Glomerular visceral epithelial cell (primary cell): ENCODE data around the gene ABCG1.

Source experiments
- DNase-seq: peaks from one replicate; pipeline ENCODE4 v3.0.0-alpha.2; 2016; ENCODE audit errors: extremely low spot score

The ABCG1 gene

DNA sequence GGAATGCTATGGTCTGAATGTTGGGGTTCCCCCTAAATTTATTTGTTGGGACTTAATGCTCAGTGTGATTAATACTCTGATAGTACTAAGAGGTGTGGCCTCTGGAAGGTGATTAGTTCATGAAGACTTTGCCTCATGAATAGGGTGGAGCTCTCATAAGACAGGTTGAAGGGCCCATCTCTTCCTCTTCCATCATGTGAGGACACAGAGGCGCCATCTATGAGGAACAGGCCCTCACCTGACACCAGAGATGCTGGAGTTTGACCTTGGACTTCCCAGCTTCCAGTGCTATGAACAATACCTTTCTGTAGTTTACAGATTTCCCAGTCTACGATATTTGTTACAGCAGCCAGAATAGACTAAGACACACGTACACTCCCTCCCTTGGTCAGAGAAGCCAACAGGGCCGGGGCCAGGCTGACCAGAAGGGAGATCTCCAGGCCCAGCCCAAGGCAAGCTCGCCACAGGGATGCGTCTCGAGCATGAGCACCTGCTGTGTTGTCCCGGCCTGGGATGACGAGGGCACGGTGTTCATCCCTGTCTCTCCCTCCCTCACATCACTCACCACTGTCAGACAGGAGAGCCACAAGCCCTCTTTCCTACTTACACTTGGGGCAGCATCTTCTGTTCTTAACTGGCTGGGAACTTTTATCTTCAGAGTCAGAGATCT lies 4.7 kb upstream of the ABCG1 start:
- DNase-seq: no peak

DNA sequence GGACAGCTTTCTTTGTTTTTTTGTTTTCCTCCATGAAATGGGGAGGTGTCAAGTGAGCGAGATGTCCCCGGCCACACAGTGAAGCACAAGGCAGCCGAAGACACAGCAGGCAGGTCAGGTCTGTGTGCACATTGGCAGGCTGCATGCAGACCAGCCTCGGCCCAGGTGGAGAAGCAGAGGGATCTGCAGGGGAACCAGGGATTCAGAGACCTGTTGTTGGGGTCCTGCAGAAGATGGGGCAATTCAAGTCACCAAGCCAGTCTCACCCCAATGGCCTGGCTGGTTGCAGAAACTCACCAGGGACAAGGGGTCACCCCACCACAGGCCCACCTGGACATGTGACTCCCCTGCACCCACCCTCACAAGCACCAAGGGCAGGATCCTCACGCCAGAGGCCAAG lies 4.0 kb upstream of the ABCG1 start:
- DNase-seq: no peak

DNA sequence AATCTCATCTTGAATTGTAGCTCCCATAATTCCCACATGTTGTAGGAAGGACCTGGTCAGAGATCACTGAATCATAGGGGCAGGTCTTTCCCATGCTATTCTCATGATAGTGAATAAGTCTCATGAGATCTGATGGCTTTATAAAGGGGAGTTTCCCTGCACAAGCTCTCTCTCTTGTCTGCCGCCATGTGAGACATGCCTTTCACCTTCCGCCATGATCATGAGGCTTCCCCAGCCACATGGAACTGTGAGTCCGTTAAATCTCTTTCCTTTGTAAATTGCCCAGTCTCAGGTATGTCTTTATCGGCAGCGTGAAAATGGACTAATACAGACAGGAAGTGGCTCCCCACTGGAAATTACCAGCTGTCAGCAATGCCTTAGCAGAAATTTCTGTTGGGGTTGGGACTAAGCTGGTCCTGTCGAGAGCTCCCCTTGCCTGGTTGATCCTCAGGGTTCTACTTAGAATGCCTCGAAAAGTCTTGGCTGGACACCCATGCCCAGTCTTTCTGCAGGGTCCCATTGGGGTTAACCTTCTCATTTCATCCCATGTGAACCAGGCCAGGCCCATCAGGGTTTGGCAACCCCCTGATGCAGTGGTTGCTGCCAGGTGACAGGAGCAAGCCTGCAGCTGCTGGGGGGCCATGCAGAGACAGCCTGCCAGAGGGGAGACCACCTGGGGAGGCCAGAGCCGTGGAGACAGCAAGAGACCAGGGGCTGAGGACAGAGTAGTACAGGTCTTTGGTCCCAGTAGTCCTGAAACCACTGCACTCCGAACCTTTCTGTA lies 2.8 kb upstream of the ABCG1 start:
- no peak for DNase-seq

DNA sequence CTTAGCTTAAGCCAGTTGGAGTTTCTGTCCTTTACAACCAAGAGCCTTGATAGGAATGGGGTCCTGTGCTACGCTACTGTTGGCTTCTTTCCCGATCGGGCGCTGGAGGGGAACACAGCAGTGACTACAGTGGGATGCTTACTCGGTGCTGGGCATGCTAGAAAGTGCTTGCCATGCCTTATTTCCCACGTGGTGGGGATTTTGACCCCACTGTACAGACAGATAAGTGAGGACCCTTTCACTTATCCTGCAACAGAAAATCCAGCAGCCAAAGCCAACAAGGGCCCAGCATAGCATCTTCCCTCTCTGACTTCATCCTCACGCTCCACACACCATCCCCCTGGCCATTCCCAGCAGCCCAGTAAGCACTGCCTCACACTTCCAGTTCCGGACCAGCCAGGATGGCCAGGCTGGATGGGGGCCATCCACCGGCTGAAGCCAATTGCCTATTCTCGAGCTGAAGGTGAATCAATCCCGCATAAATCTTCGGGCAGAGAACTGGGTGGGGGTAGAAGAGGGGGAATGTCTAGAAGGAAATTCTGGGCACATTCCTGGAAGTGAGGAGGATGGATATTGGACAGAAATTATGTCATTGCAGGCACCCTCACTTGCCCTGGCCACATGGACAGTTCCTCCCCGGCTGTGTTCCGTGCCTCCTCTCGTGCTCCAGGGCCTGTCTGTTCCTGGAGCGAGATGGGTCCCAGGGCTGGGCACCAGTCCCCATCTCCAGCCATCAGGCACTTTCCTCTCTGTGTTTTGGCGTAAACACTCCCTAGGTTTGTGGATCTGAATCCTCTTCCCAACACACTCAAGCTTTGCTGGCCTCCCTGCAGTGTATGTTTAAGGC lies 2.0 kb upstream of the ABCG1 start:
- no peak for DNase-seq

DNA sequence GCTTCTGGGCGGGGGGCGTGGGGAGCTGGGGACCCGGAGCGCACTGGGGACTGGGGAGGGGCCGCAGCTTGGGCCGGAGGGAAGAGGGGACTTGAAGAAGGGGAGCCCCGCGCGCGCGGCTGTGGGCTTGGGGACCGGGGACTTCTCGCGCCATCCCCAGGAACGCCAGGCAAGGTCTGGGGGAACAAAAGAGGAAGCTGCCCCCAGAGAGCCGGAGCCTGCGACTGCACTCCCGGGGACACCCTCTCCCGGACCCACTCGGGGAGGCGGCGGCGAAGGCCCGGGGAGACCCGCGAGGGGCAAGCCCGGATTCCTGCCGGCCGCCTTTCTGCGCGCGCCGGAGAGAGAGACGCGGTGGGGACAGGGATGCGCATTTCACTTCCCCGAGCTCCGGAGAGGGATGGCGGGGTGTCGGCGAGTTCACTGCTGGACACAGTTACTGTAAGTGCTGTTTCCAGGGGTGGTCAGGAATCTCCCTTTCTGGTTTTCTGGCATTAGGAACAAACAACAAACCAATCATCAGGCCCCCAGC lies 732 bp downstream of the ABCG1 start:
- DNase-seq: no peak

DNA sequence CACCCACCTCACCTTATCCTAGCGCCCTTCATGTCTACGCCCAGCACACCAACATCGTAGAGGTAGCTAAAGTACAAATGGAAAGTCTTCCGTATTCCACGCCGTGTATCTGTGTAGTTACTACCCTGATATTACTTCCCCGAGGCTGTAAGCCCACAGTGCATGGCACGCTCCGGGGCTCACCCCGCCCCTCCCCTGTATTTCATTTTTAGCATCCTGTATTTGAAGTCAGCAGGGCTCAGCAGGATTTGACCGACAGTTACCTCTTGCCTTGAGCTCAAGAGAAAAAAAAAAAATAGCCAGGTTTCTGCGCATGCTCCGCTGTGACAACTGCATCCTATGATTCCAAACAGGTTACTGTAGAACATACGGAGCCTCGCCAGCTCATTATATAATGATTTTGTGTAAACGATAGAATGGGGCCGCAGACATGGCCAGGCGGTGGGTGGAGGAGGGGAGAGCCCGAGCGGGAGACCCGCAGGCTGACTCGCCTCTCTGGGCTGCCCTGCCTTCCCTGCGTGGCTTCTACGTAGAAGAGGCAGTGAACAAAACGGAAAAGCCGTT lies 1.3 kb downstream of the ABCG1 start:
- DNase-seq: peak; percentile 20

DNA sequence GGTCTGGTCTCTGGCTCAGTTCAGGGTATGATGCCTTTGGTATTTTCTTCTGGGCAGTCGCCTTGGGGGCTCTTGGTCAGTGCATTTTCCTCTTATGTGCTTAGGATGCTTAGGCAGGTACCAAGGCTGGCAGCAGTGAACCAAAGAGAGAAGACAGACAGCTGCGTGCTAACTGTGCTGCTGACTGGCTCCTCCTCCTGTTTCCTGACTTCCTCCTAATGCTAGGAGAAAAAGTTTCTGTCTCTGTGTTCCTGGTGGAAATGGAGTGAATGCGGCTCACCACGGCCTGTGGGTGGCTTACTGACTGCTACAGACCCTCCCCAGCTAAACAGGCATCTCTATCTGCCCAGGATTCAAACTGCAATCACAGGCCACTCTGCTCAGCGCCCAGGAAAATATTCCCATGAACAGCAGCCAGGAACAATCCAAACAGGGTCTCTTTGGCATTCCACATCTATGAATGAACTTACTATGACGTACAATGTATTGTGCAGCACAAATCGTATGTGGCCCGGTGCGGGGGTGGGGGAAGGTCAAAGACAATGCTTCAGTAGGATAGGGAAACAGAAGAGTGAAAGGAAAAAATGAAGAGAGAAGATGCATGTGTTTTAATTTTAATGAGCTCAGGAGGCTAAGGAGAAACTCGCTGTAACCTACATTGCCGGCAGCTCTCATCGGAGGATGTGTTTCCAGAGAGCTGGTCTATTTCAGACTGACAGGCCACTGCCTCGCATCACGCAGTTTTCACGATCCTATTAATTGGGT lies 2.8 kb downstream of the ABCG1 start:
- no peak for DNase-seq

DNA sequence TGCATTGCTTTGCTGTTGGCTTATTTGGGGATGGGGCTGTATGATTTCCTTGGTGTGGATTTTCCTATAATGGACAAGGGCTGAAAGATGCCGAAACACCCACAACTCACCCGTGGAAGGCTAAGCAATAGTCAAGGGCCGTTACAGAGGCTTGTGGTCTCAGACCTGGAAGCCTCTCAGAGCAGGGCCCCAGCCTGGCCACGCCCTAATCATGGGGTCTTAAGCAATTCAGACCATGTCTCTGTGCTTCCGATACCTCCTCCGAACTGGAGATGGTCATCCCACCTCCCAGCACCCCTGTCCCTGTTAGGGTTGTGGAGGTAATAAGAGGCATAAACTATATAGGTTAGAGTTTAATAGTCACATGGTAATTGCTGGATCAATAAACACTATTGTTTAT lies 3.4 kb downstream of the ABCG1 start:
- DNase-seq: no peak

DNA sequence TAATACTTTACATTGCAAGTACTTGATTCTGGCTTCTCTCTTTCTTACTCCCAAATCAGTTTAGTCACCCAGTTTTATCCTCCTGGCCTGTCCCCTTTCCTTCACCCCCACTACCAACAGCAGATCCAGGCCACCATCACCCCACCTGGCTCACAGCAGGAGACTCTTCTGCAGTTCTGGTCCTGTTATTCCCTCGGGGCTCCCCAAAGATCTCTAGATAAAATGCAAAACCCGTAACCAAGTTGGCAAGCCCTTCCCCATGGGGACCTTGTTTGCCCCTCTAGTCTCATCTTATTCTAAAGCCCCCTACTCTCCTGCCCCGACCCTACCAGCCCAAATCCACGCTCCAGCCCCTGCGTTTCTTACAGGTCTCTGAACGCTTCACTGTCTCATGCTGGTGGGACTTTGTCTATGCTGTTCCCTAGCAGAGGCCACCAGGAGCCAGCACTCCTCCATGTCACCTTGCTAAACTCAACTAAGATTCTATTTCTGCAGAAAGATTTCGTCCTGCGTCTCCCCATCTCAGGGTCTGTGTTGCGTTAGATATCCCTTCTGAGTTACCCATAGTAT lies 4.0 kb downstream of the ABCG1 start:
- DNase-seq: no peak

DNA sequence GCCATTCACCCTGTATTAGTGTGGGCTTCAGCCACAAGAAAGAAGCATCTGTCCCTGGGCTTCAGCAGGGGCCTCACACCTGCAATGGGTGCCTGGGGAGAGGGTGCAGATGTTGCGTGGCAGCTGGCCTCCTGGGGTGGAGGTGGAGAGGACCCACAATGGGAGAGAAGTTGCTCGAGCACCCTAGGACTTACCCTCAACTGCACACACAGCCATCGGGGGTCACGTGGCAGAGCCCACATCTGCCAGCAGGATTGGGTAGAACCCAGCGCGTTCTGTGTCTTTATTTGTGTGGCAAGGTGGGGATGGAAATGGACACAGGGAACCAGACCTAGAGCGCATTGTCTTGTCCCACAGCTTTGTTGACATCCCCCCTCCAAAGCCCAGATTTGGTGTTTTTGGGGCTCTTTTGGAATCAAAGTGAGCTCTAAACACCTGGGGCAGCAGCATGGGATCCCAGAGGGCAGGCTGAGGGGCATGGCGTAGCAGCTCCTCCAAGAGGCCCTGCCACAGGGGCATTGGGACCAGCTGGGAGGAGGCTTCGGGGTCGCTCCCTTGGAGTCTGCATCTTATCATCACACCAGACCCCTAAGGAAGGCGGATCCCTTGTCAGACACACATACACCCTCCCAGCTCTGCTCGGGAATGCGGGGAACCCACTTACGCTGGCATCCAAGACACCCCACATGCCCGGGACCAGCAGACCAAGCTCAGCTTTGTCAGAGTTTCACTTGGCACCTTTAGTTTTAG lies 5.1 kb downstream of the ABCG1 start:
- DNase-seq: no peak

DNA sequence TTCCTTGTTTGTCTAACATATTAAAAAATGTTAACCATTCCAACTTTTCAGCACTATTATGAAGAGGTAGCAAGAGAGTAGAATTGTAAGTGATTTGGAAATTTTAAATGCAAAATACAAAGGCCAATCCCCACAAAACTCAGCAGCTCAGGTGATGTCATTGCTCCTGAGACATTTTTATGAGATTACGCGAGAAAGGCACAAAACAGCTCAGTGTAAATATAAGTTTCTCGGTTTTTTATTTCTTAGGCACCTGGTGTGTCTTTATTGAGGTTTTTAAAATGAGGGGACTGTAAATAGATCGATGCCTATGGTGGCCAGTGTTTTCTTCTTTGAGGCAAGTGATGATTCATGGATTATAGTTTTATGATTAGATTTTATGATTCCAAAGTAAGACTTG lies 6.1 kb downstream of the ABCG1 start:
- DNase-seq: no peak

DNA sequence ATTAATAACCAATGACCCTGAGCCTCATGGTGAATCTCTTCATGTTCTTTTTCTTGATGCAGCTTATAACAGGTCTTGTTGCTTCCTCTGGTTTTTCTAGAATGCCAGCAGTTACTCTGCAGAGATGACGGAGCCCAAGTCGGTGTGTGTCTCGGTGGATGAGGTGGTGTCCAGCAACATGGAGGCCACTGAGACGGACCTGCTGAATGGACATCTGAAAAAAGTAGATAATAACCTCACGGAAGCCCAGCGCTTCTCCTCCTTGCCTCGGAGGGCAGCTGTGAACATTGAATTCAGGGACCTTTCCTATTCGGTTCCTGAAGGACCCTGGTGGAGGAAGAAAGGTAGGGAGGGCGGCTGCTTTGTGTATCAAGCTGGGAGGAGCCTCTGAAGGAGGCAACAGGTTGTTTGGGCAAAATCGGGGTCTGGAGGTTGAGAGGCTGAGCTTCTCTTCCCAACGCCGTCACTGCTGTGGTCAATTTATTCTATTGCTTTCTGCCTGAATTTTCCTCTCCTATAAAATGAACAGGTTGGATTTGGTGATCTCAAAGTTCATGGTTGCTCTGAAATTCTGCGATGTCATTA lies 6.7 kb downstream of the ABCG1 start:
- DNase-seq: no peak

DNA sequence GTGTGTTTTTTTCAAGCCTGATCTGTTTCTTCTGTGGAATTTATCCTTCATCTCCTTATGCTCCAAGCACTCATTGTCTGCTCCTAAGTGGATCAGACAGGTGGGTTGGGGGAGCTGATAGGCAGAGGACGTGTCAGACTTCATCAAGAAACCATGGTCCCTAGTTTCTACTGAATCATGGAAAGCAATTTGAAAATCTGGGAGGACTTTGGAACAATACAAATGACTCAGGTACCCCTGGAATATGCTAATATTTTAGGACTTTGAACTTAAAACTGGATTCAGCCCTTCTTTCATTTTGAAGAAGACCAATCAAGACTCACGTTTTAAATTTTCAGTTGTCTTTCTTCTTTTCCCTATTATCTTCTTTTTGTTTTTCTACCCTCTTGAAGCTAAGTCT lies 7.7 kb downstream of the ABCG1 start:
- DNase-seq: no peak

DNA sequence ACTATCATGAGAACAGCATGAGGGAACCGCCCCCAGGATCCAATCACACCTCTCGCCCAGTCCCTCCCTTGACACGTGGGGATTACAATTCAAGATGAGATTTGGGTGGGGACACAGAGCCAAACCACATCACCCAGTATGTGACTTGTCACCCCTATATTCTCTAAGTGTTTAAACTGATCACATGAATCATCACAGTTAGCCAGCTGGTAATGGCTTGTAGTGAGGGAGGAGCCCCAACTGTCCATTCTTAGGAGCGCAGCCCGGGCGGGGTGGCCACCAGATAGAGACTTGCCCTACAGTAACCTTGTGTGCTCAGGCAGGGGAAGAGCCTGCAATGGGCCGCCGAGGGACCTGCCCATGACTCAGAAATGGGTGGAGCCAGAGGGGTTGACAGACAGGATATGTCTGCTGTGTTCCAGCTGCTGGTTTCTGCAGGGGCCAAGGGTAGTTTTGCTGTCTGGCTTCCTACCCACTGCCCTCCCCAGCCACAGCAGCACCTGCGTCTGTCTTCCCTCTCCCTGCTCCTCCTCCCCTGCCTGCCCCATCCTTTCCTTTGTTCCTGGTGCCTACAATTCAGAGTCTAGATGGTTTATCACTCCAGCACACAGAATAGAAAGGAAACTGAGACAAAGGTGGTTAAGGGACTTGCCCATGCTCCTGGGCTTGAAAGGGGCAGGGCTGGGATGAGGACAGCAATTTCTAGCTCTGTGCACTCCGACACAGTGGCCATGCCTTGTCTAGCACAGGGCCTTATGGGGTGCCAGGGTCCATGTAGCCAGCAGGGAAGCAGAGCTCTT lies 9.2 kb downstream of the ABCG1 start:
- peak; percentile 70 for DNase-seq

DNA sequence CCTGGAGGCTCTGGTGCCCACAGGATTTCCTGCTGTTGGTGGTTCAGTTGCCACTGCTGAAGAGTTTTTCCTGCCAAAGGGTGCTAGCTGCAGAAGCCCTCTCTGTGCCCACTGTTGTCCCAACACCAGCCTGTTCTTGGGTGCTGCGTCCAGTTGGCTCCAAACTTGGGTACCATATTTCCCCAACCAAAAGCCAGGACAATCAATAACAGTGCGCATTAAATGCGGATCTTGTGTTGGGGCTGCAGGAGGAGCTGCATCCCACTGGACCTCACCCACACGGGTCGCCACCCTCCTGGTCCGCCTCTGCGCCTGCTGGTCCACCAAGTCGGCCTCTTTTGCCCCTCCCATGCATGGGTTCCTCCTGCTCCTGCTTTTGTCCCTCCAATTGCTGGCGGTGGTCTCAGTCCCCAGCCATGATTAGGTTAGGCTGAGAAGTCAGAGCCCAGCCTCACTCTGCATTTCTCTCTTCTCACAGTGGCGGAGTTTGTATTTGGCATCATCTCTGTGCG lies 9.8 kb downstream of the ABCG1 start:
- no peak for DNase-seq

DNA sequence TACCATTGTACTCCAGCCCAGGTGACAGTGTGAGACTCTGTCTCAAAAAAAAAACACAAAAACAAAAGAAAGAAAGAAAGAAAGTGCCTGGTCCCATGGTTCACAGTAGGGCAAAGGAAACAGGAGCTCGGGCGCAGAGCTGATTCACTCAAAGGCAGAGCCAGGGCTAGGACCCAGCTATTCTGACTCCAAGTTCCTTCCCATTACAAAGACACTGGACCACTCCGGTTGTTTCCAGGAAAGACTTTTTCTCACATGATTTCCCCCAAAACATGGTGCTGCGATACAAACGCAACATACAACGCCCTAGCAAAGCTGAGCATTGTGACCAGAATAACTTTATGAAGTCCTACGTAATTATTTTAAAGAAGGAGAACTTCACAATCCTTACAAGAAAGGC lies 10.7 kb downstream of the ABCG1 start:
- no peak for DNase-seq

DNA sequence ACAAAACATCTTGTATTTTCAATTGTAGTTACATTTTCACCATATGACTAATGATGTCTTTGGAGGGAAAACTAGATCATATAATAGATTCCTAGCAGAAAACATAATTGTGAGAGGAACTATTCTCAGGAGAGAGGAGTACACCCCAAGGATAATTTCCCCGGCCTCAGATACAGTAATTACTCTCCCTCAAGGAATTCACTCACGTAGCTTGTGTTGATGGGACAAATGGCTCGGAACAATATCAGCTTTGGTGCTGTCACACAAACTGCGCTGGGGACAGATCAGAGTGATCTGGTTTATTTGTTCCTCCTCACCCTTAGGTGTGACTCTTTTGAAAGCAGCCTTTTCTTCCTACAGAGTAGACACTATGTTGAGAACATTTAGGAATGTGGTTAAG lies 11.2 kb downstream of the ABCG1 start:
- DNase-seq: no peak

DNA sequence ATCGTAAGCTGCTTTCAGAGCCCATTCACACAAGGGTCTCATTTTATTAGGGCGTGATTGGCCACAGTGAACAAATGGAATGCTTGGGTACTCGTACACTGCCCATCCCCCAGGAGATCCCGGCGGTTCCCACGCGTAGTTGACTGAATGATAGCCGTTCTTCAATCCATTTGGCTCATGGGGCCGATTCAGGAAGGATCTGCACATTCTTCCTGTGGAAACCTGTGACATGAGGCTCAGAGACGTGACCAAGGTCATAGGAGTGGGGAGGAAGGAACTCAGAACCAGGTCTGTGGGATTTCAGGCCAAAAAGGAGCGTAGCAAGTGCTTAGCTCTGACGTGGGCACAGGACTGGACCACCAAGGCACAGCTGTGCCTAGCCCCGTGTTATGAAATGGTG lies 11.7 kb downstream of the ABCG1 start:
- no peak for DNase-seq

DNA sequence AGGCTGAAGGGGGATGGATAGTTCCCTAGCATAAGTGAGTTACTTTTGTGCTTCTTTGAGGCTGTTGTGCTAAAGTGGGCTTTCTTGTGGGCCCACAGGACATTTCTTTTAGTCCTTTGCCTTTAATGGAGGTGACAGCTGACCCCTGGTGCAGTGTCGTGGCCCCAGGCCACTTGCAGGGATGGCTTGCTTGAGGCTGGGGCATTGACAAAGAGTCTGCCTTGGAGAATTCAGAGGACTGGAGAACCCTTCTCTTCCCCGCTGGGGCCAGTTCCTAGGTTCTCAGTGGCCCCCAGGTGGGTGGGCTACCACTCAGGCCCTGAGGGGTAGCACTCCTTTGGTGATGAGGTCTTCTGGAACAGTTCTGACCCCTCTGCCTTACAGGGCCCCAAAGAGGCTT lies 12.8 kb downstream of the ABCG1 start:
- no peak for DNase-seq
